Astrocyte (in vitro differentiated cells and primary cell): ENCODE results near the gene TRIM26.

Source experiments
- EZH2 ChIP-seq: IDR thresholded peaks from 2 replicates; pipeline ENCODE4 v1.6.1; 2012; ENCODE audit warnings: mild to moderate bottlenecking, low read length, inconsistent platforms; ENCODE audit not compliant: insufficient read depth
- TF ChIP-seq, protein P1 (sequence below): IDR thresholded peaks from 2 replicates; pipeline ENCODE4 v1.5.1; 2011; ENCODE audit warnings: low read depth, mild to moderate bottlenecking, inconsistent platforms, low read length, moderate library complexity; ENCODE audit not compliant: insufficient read depth

DNA sequence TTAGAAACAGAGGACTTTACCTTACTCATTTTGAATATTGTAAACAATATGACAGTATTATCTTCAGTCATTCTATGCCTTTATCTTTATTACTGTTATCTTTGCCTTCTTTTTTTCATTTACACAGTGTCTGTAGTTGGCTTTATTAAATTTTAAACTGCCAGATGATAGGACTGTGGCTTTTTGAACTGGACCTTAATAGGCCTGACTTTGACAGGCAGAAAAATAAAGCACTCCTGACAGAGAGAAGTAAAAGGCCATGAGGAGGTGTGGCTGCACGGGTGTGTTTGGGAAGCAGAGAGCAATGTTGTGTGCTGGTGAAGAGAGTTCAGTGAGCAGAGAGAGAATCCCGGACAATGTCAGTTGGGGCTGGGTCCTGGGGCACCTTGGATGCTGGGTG, 69.4 kb downstream of the TRIM26 start:
- TF ChIP-seq, protein P1, sequence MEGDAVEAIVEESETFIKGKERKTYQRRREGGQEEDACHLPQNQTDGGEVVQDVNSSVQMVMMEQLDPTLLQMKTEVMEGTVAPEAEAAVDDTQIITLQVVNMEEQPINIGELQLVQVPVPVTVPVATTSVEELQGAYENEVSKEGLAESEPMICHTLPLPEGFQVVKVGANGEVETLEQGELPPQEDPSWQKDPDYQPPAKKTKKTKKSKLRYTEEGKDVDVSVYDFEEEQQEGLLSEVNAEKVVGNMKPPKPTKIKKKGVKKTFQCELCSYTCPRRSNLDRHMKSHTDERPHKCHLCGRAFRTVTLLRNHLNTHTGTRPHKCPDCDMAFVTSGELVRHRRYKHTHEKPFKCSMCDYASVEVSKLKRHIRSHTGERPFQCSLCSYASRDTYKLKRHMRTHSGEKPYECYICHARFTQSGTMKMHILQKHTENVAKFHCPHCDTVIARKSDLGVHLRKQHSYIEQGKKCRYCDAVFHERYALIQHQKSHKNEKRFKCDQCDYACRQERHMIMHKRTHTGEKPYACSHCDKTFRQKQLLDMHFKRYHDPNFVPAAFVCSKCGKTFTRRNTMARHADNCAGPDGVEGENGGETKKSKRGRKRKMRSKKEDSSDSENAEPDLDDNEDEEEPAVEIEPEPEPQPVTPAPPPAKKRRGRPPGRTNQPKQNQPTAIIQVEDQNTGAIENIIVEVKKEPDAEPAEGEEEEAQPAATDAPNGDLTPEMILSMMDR: no peak
- no peak for TF ChIP-seq EZH2
